ENCODE results near the gene CLNK.

Gene CLNK

GRCh38 chr4:10612476-10612875 is 72.1 kb downstream of the CLNK start:
- DNase-seq (ENCODE audit: low read depth in 2 of 2): no peak

- DNase-seq (ENCODE audit: low read depth in 2 of 2): no peak
These were observed 72.9 kb downstream of the CLNK start for GRCh38 chr4:10611673-10612072.

- DNase-seq (ENCODE audit: low read depth in 2 of 2): no peak
These were observed 75.9 kb downstream of the CLNK start for GRCh38 chr4:10608501-10609219.

GRCh38 chr4:10607206-10607605 is 77.4 kb downstream of the CLNK start:
- no peak for DNase-seq (ENCODE audit: low read depth in 2 of 2)

GRCh38 chr4:10606483-10607155 is 77.9 kb downstream of the CLNK start:
- no peak for DNase-seq (ENCODE audit: low read depth in 2 of 2)

- DNase-seq (ENCODE audit: low read depth in 2 of 2): no peak
These were observed 78.7 kb downstream of the CLNK start for GRCh38 chr4:10605746-10606482.

- no peak for DNase-seq (ENCODE audit: low read depth in 2 of 2)
These were observed 79.5 kb downstream of the CLNK start for GRCh38 chr4:10605031-10605430.

GRCh38 chr4:10599574-10599973 is 85.0 kb downstream of the CLNK start:
- DNase-seq (ENCODE audit: low read depth in 2 of 2): no peak

GRCh38 chr4:10598829-10599228 is 85.7 kb downstream of the CLNK start:
- DNase-seq (ENCODE audit: low read depth in 2 of 2): no peak

- DNase-seq (ENCODE audit: low read depth in 2 of 2): no peak
These were observed 87.8 kb downstream of the CLNK start for GRCh38 chr4:10596586-10597290.

- no peak for DNase-seq (ENCODE audit: low read depth in 2 of 2)
These were observed 91.4 kb downstream of the CLNK start for GRCh38 chr4:10593130-10593529.

- DNase-seq (ENCODE audit: low read depth in 2 of 2): no peak
These were observed 93.7 kb downstream of the CLNK start for GRCh38 chr4:10590896-10591295.

- no peak for DNase-seq (ENCODE audit: low read depth in 2 of 2)
These were observed 94.8 kb downstream of the CLNK start for GRCh38 chr4:10589799-10590198.

GRCh38 chr4:10589321-10589720 is 95.2 kb downstream of the CLNK start:
- no peak for DNase-seq (ENCODE audit: low read depth in 2 of 2)

GRCh38 chr4:10587697-10588096 is 96.9 kb downstream of the CLNK start:
- DNase-seq (ENCODE audit: low read depth in 2 of 2): peak in 1 of 2 donors; percentile 8

GRCh38 chr4:10587296-10587695 is 97.3 kb downstream of the CLNK start:
- no peak for DNase-seq (ENCODE audit: low read depth in 2 of 2)

GRCh38 chr4:10584042-10584441 is 100.5 kb downstream of the CLNK start:
- no peak for DNase-seq (ENCODE audit: low read depth in 2 of 2)

GRCh38 chr4:10582951-10583350 is 101.6 kb downstream of the CLNK start:
- DNase-seq (ENCODE audit: low read depth in 2 of 2): no peak

GRCh38 chr4:10582059-10582686 is 102.4 kb downstream of the CLNK start:
- no peak for DNase-seq (ENCODE audit: low read depth in 2 of 2)

GRCh38 chr4:10581022-10581421 is 103.5 kb downstream of the CLNK start:
- DNase-seq (ENCODE audit: low read depth in 2 of 2): no peak

- DNase-seq (ENCODE audit: low read depth in 2 of 2): no peak
These were observed 104.9 kb downstream of the CLNK start for GRCh38 chr4:10579648-10580047.
